MCF 10A (cell line): ENCODE data around the gene THOC1. TPM values are rescaled to one million over a fixed set of nuclear protein-coding genes. Genes with fewer than 3 reads are reported as not detected.
"Not testable (repeated sequence)": the region's sequence is repeated elsewhere in the genome, so short reads cannot be mapped to it uniquely, and the experiment has no call there.

Experiments used
- BruUV-seq: library from RNA; stranded (reverse); fragments of 400-500 nt; replicated peaks from 2 replicates; lab custom pipeline; 2021; lab: Mats Ljungman, UMichigan
- CTCF ChIA-PET: fragments of 300-600 bp; sonication (Branson Sonifier 250); formaldehyde crosslinking; extraction: SDS; loops from one replicate; lab custom pipeline; 2021; ENCODE audit warnings: antibody characterized with exemption, inconsistent platforms; lab: Yijun Ruan, JAX
- POLR2A ChIA-PET: fragments of 300-600, 350-650 bp; sonication (Branson Sonifier 250); formaldehyde crosslinking; extraction: SDS; loops from one replicate; lab custom pipeline; 2020; ENCODE audit warnings: antibody characterized with exemption, inconsistent platforms; lab: Yijun Ruan, JAX
- DNase-seq: peaks from one replicate; pipeline ENCODE4 v3.0.0-alpha.2; 2018; ENCODE audit not compliant: unreplicated experiment
- H3K27ac Mint-ChIP-seq: one replicate; pipeline ENCODE4 v1.8.0; 2022; ENCODE audit warnings: mild to moderate bottlenecking, low read depth, mixed read lengths; ENCODE audit not compliant: unreplicated experiment
- H3K27me3 Mint-ChIP-seq: one replicate; pipeline ENCODE4 v1.8.0; 2022; ENCODE audit warnings: mixed read lengths; ENCODE audit not compliant: insufficient read depth, unreplicated experiment
- H3K36me3 Mint-ChIP-seq: one replicate; pipeline ENCODE4 v1.8.0; 2022; ENCODE audit warnings: mild to moderate bottlenecking, moderate library complexity, mixed read lengths; ENCODE audit not compliant: insufficient read depth, unreplicated experiment
- H3K4me1 Mint-ChIP-seq: one replicate; pipeline ENCODE4 v1.8.0; 2022; ENCODE audit warnings: mixed read lengths; ENCODE audit not compliant: insufficient read depth, unreplicated experiment
- H3K4me3 Mint-ChIP-seq: one replicate; pipeline ENCODE4 v1.8.0; 2022; ENCODE audit warnings: mild to moderate bottlenecking, moderate library complexity, mixed read lengths; ENCODE audit not compliant: unreplicated experiment
- H3K9me3 Mint-ChIP-seq: one replicate; pipeline ENCODE4 v1.8.0; 2022; ENCODE audit warnings: mixed read lengths; ENCODE audit not compliant: unreplicated experiment
- intact Hi-C: fragments of 100-400 bp; cut with micrococcal nuclease; formaldehyde crosslinking; loops from 2 replicates; pipeline ENCODE4 v1.14.1; 2022
- total RNA-seq: library from RNA; stranded (reverse); gene quantifications from 2 replicates; pipeline ENCODE4 v1.2.3, GENCODE V29; 2022
- TF ChIP-seq, protein P1 (sequence below): fragments of 200-600 bp; IDR thresholded peaks from one replicate; pipeline ENCODE4 v1.8.0; 2022; ENCODE audit warnings: antibody characterized with exemption, mild to moderate bottlenecking; ENCODE audit not compliant: unreplicated experiment

Gene THOC1
- total RNA-seq, 1 experiment from 2014 or later = 44.6 TPM

GRCh38 chr18:313931-314330, 46.1 kb upstream of the THOC1 start:
- ChIA-PET CTCF (no interaction called here), POLR2A (no interaction called here)
- BruUV-seq = no TSS peak
- DNase-seq = no peak
- H3K4me1 Mint-ChIP-seq = no peaks in the 10 kb centered on the region
- H3K9me3 Mint-ChIP-seq = peaks cover 15% of the 10 kb centered on the region
- TF ChIP-seq, protein P1, sequence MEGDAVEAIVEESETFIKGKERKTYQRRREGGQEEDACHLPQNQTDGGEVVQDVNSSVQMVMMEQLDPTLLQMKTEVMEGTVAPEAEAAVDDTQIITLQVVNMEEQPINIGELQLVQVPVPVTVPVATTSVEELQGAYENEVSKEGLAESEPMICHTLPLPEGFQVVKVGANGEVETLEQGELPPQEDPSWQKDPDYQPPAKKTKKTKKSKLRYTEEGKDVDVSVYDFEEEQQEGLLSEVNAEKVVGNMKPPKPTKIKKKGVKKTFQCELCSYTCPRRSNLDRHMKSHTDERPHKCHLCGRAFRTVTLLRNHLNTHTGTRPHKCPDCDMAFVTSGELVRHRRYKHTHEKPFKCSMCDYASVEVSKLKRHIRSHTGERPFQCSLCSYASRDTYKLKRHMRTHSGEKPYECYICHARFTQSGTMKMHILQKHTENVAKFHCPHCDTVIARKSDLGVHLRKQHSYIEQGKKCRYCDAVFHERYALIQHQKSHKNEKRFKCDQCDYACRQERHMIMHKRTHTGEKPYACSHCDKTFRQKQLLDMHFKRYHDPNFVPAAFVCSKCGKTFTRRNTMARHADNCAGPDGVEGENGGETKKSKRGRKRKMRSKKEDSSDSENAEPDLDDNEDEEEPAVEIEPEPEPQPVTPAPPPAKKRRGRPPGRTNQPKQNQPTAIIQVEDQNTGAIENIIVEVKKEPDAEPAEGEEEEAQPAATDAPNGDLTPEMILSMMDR = no peak
- no peak overlapping the region for H3K4me3 Mint-ChIP-seq
- no peak overlapping the region for H3K27ac Mint-ChIP-seq
- H3K27me3 Mint-ChIP-seq = no peaks in the 10 kb centered on the region
- H3K36me3 Mint-ChIP-seq = no peaks in the 10 kb centered on the region
- intact Hi-C loops = no loop called here

GRCh38 chr18:312415-312814, 44.6 kb upstream of the THOC1 start:
- Mint-ChIP-seq H3K9me3 (peaks cover 15% of the 10 kb centered on the region), H3K36me3 (no peaks in the 10 kb centered on the region), H3K27ac (no peak overlapping the region), H3K27me3 (no peaks in the 10 kb centered on the region), H3K4me3 (no peak overlapping the region), H3K4me1 (no peaks in the 10 kb centered on the region)
- ChIA-PET CTCF (interaction anchor here (0.6 to 1.1 kb wide), 4 partner anchors 9 to 295 kb away, joined by 3 read pairs; no protein-coding TSS in a partner anchor), POLR2A (interaction anchor here (0.7 kb wide), 1 partner anchor 291 kb away, joined by 3 read pairs; no protein-coding TSS in a partner anchor)
- no peak for DNase-seq
- TF ChIP-seq, protein P1 = no peak
- no TSS peak for BruUV-seq
- intact Hi-C loops = no loop called here

GRCh38 chr18:310042-310441, 42.2 kb upstream of the THOC1 start:
- CTCF ChIA-PET = interaction anchor here (0.7 kb wide), 1 partner anchor 403 kb away, joined by 4 read pairs; no protein-coding TSS in a partner anchor
- BruUV-seq = no TSS peak
- Mint-ChIP-seq H3K4me1 (no peaks in the 10 kb centered on the region), H3K27me3 (no peaks in the 10 kb centered on the region), H3K4me3 (no peak overlapping the region), H3K9me3 (peaks cover 16% of the 10 kb centered on the region), H3K36me3 (no peaks in the 10 kb centered on the region), H3K27ac (no peak overlapping the region)
- POLR2A ChIA-PET = interaction anchor here (0.7 kb wide), 1 partner anchor 79 kb away, joined by 3 read pairs; no protein-coding TSS in a partner anchor
- DNase-seq = no peak
- TF ChIP-seq, protein P1 = no peak
- intact Hi-C loops = no loop called here

DNA sequence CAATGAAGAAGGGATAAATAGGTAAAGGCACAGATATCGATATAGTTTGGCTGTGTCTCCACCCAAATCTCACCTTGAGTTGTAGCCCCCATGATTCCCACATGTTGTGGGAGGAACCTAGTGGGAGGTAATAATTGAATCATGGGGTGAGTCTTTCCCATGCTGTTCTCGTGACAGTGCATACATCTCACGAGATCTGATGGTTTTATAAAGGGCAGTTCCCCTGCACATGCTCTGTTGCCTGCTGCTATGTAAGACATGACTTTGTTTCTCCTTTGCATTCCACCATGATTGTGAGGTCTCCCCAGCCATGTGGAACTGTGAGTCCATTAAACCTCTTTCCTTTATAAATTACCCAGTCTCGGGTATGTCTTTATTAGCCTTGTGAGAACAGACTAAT, 40.2 kb upstream of the THOC1 start:
- DNase-seq, BruUV-seq, H3K4me1 Mint-ChIP-seq, CTCF ChIA-PET, H3K4me3 Mint-ChIP-seq, POLR2A ChIA-PET, intact Hi-C loops, H3K27me3 Mint-ChIP-seq, H3K27ac Mint-ChIP-seq, H3K36me3 Mint-ChIP-seq: not testable (repeated sequence)
- peaks cover 24% of the 10 kb centered on the region for H3K9me3 Mint-ChIP-seq
